GM23338 (cell line): Measurements from ENCODE around the gene SEC16A. TPM values are rescaled to one million over a fixed set of nuclear protein-coding genes. Genes with fewer than 3 reads are reported as not detected.

Experiments used
- ATAC-seq: fragments of 200-7000 bp; cut with Tn5 transposase; 3 replicates; pipeline ENCODE4 v1.9.1; 2020
- DNase-seq: peaks from one replicate; pipeline ENCODE4 v3.0.0-alpha.2; 2015; ENCODE audit warnings: low spot score
- H2AFZ ChIP-seq: fragments of 200-600 bp; sonication (generic); 2 replicates; pipeline ENCODE4 v1.8.0; 2016; ENCODE audit warnings: antibody characterized with exemption, mild to moderate bottlenecking, moderate library complexity
- H3F3A ChIP-seq: fragments of 200-600 bp; sonication (generic); replicated peaks from 2 replicates; pipeline ENCODE4 v1.8.0; 2017; ENCODE audit warnings: antibody characterized with exemption, mixed run types, low read depth
- H3K27ac ChIP-seq: fragments of 200-600 bp; sonication (generic); 2 replicates; pipeline ENCODE4 v1.6.1; 2016; ENCODE audit warnings: low read depth
- H3K27me3 ChIP-seq: fragments of 200-600 bp; sonication (generic); 2 replicates; pipeline ENCODE4 v1.8.0; 2016; ENCODE audit warnings: mild to moderate bottlenecking, mixed run types, moderate library complexity; ENCODE audit not compliant: insufficient read depth
- H3K36me3 ChIP-seq: fragments of 200-600 bp; sonication (generic); 2 replicates; pipeline ENCODE4 v1.8.0; 2016; ENCODE audit warnings: mild to moderate bottlenecking; ENCODE audit not compliant: insufficient read depth
- H3K4me1 ChIP-seq: fragments of 200-600 bp; sonication (generic); 2 replicates; pipeline ENCODE4 v1.8.0; 2016; ENCODE audit warnings: mild to moderate bottlenecking, moderate library complexity; ENCODE audit not compliant: insufficient read depth
- H3K4me2 ChIP-seq: fragments of 200-600 bp; sonication (generic); 2 replicates; pipeline ENCODE4 v1.7.1; 2017; ENCODE audit warnings: mixed run types
- H3K4me3 ChIP-seq: fragments of 200-600 bp; sonication (generic); 2 replicates; pipeline ENCODE4 v1.6.1; 2016; ENCODE audit warnings: mixed run types
- H3K79me2 ChIP-seq: fragments of 200-600 bp; sonication (generic); replicated peaks from 2 replicates; pipeline ENCODE4 v1.8.0; 2017; ENCODE audit warnings: mild to moderate bottlenecking; ENCODE audit not compliant: insufficient read depth
- H3K9me2 ChIP-seq: fragments of 200-600 bp; sonication (generic); 2 replicates; pipeline ENCODE4 v1.8.0; 2017; ENCODE audit not compliant: insufficient read depth
- H4K20me1 ChIP-seq: fragments of 200-600 bp; sonication (generic); replicated peaks from 2 replicates; pipeline ENCODE4 v1.8.0; 2017; ENCODE audit warnings: mild to moderate bottlenecking; ENCODE audit not compliant: insufficient read depth
- H3K27ac Mint-ChIP-seq: 2 replicates; pipeline ENCODE4 v1.8.0; 2020; ENCODE audit warnings: inconsistent platforms, mild to moderate bottlenecking, moderate library complexity, mixed read lengths
- H3K27me3 Mint-ChIP-seq: 3 replicates; pipeline ENCODE4 v1.8.0; 2022; ENCODE audit warnings: low read depth, mild to moderate bottlenecking, moderate library complexity, mixed read lengths, inconsistent platforms; ENCODE audit not compliant: insufficient read depth, poor library complexity
- H3K36me3 Mint-ChIP-seq: 3 replicates; pipeline ENCODE4 v1.8.0; 2021; ENCODE audit warnings: low read depth, mild to moderate bottlenecking, inconsistent platforms, moderate library complexity, mixed read lengths
- H3K4me1 Mint-ChIP-seq: 3 replicates; pipeline ENCODE4 v1.8.0; 2020; ENCODE audit warnings: mild to moderate bottlenecking, inconsistent platforms, mixed read lengths
- H3K4me3 Mint-ChIP-seq: 3 replicates; pipeline ENCODE4 v1.8.0; 2021; ENCODE audit warnings: moderate library complexity, mild to moderate bottlenecking, inconsistent platforms, mixed read lengths
- H3K9me3 Mint-ChIP-seq: 3 replicates; pipeline ENCODE4 v1.8.0; 2020; ENCODE audit warnings: moderate library complexity, mild to moderate bottlenecking, inconsistent platforms, mixed read lengths
- CREB1 ChIP-seq: fragments of 250-450 bp; sonication (Bioruptor Pico); IDR thresholded peaks from 2 replicates; pipeline ENCODE4 v1.5.0; 2020; ENCODE audit warnings: low read depth, mild to moderate bottlenecking, moderate library complexity
- ETS1 ChIP-seq: IDR thresholded peaks from 2 replicates; pipeline ENCODE4 v1.6.1; 2016; ENCODE audit warnings: antibody characterized with exemption
- EZH2 ChIP-seq: fragments of 200-600 bp; sonication (generic); IDR thresholded peaks from one replicate; pipeline ENCODE4 v1.8.0; 2017; ENCODE audit warnings: antibody characterized with exemption, mild to moderate bottlenecking, low read depth; ENCODE audit not compliant: unreplicated experiment
- JUNB ChIP-seq: IDR thresholded peaks from one replicate; pipeline ENCODE4 v1.6.1; 2016; ENCODE audit warnings: antibody characterized with exemption; ENCODE audit not compliant: unreplicated experiment
- NANOG ChIP-seq: IDR thresholded peaks from 2 replicates; pipeline ENCODE4 v1.6.1; 2016; ENCODE audit warnings: antibody characterized with exemption, borderline replicate concordance
- POLR2AphosphoS5 ChIP-seq: IDR thresholded peaks from 2 replicates; pipeline ENCODE4 v1.6.1; 2016; ENCODE audit warnings: antibody characterized with exemption, low read depth
- ZNF114 ChIP-seq: fragments of 250-450 bp; sonication (Bioruptor Pico); IDR thresholded peaks from 2 replicates; pipeline ENCODE4 v1.5.0; 2020; ENCODE audit warnings: mild to moderate bottlenecking, moderate library complexity
- ZNF331 ChIP-seq: fragments of 250-450 bp; sonication (Bioruptor Pico); IDR thresholded peaks from 2 replicates; pipeline ENCODE4 v1.5.0; 2020; ENCODE audit warnings: low read depth, mild to moderate bottlenecking, moderate library complexity
- polyA plus RNA-seq: library from polyadenylated mRNA; unstranded; fragments of >200 nt; fragmentation: Nextera tagmentation; extraction: Ambion mirVana; gene quantifications from 2 replicates; pipeline ENCODE4 v1.2.1, GENCODE V29; 2016
- total RNA-seq: library from RNA; depleted of rRNA; stranded (reverse); fragments of >200 nt; shearing (Covaris generic); gene quantifications from 2 replicates; pipeline ENCODE4 v1.2.3, GENCODE V29; 2014

Gene SEC16A
- total and polyA plus RNA-seq, 2 experiments from 2014 or later, result 34.0 to 59.2 TPM

GRCh38 chr9:136471802-136472487, 10.9 kb downstream of the SEC16A start:
- no peak overlapping the region for H3K4me2 ChIP-seq
- DNase-seq, result no peak
- H3K4me3 Mint-ChIP-seq, result no peak overlapping the region
- H3F3A ChIP-seq, result 0 out of 2 replicates have a peak, but pooled peaks cover 6% of the 10 kb centered on the region
- H3K4me1 Mint-ChIP-seq, result no peaks in the 10 kb centered on the region
- H3K79me2 ChIP-seq, result peaks cover 93% of the 10 kb centered on the region
- H3K27ac Mint-ChIP-seq, result no peak overlapping the region
- peaks cover 47% of the 10 kb centered on the region for H4K20me1 ChIP-seq
- ATAC-seq, result no peak
- H3K4me1 ChIP-seq, result no peaks in the 10 kb centered on the region
- TF ChIP-seq ZNF114 (no peak), EZH2 (no peak), POLR2AphosphoS5 (no peak), ZNF331 (CRISPR knock-in tag) (no peak)
- H2AFZ ChIP-seq, result no peak overlapping the region
- H3K27me3 Mint-ChIP-seq, result peaks cover 7% of the 10 kb centered on the region
- no peaks in the 10 kb centered on the region for H3K9me2 ChIP-seq
- no peak overlapping the region for H3K4me3 ChIP-seq
- no peaks in the 10 kb centered on the region for H3K27me3 ChIP-seq
- H3K9me3 Mint-ChIP-seq, result no peaks in the 10 kb centered on the region
- H3K27ac ChIP-seq, result no peak overlapping the region
- peaks cover 38% of the 10 kb centered on the region for H3K36me3 ChIP-seq
- H3K36me3 Mint-ChIP-seq, result peaks cover 73% of the 10 kb centered on the region

- peaks cover 33% of the 10 kb centered on the region for H3K36me3 ChIP-seq
- H3K27ac ChIP-seq, result no peak overlapping the region
- no peak overlapping the region for H3K4me3 Mint-ChIP-seq
- H3K9me2 ChIP-seq, result no peaks in the 10 kb centered on the region
- no peaks in the 10 kb centered on the region for H3K4me1 ChIP-seq
- H3F3A ChIP-seq, result 0 out of 2 replicates have a peak, but pooled peaks cover 6% of the 10 kb centered on the region
- no peaks in the 10 kb centered on the region for H3K4me1 Mint-ChIP-seq
- H3K27me3 ChIP-seq, result no peaks in the 10 kb centered on the region
- no peak overlapping the region for H3K4me2 ChIP-seq
- peaks cover 51% of the 10 kb centered on the region for H4K20me1 ChIP-seq
- H3K36me3 Mint-ChIP-seq, result peaks cover 73% of the 10 kb centered on the region
- no peak overlapping the region for H3K27ac Mint-ChIP-seq
- no peak overlapping the region for H2AFZ ChIP-seq
- H3K9me3 Mint-ChIP-seq, result no peaks in the 10 kb centered on the region
- no peak for ATAC-seq
- no peak for TF ChIP-seq JUNB
- DNase-seq, result no peak
- peaks cover 7% of the 10 kb centered on the region for H3K27me3 Mint-ChIP-seq
- no peak overlapping the region for H3K4me3 ChIP-seq
- H3K79me2 ChIP-seq, result peaks cover 85% of the 10 kb centered on the region
Measured at GRCh38 chr9:136470792-136471469, 11.9 kb downstream of the SEC16A start.

GRCh38 chr9:136470356-136470755, 12.5 kb downstream of the SEC16A start:
- Histone ChIP-seq H3K36me3 (peaks cover 38% of the 10 kb centered on the region), H2AFZ (no peak overlapping the region), H3K4me3 (no peak overlapping the region), H3K9me2 (no peaks in the 10 kb centered on the region), H3K27me3 (no peaks in the 10 kb centered on the region), H4K20me1 (peaks cover 46% of the 10 kb centered on the region), H3K4me1 (no peaks in the 10 kb centered on the region), H3F3A (0 out of 2 replicates have a peak, but pooled peaks cover 7% of the 10 kb centered on the region), H3K27ac (no peak overlapping the region), H3K79me2 (peaks cover 81% of the 10 kb centered on the region), H3K4me2 (no peak overlapping the region)
- H3K4me1 Mint-ChIP-seq, result no peaks in the 10 kb centered on the region
- H3K36me3 Mint-ChIP-seq, result peaks cover 73% of the 10 kb centered on the region
- no peaks in the 10 kb centered on the region for H3K9me3 Mint-ChIP-seq
- H3K27ac Mint-ChIP-seq, result no peak overlapping the region
- ATAC-seq (no peak), DNase-seq (no peak)
- no peak overlapping the region for H3K4me3 Mint-ChIP-seq
- H3K27me3 Mint-ChIP-seq, result peaks cover 7% of the 10 kb centered on the region
- TF ChIP-seq POLR2AphosphoS5 (no peak), NANOG (no peak), ETS1 (no peak), CREB1 (CRISPR knock-in tag) (no peak), ZNF114 (no peak), ZNF331 (CRISPR knock-in tag) (no peak), EZH2 (no peak)
